GM04504 (cell line): ENCODE data around the gene CYBA.

Experiments
- DNase-seq: peaks from one replicate; pipeline ENCODE4 v3.0.0-alpha.2; 2012; ENCODE audit warnings: low read depth

CYBA gene

DNA sequence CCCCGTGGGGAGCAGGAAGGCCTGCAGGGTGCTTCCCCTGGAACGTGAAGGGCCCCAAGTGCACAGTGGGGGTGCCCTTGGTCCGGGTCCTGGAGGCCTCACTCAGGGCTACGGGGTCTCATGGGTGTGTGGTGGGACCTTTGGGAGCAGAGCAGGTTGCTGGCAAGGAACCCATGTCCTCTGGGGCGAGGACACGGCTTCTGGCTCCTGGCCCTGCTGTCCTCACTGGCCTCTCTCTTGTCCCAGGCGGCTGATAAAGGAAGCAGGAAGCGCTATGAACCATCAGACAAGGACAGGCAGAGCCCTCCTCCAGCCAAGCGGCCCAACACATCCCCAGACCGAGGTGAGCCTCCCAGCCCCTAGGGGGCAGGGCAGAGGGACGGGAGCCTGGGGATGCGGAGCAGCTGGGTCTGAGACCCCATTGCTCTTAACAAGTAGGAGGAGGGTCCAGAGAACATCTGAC, 22.3 kb downstream of the CYBA start:
- DNase-seq: no peak

DNA sequence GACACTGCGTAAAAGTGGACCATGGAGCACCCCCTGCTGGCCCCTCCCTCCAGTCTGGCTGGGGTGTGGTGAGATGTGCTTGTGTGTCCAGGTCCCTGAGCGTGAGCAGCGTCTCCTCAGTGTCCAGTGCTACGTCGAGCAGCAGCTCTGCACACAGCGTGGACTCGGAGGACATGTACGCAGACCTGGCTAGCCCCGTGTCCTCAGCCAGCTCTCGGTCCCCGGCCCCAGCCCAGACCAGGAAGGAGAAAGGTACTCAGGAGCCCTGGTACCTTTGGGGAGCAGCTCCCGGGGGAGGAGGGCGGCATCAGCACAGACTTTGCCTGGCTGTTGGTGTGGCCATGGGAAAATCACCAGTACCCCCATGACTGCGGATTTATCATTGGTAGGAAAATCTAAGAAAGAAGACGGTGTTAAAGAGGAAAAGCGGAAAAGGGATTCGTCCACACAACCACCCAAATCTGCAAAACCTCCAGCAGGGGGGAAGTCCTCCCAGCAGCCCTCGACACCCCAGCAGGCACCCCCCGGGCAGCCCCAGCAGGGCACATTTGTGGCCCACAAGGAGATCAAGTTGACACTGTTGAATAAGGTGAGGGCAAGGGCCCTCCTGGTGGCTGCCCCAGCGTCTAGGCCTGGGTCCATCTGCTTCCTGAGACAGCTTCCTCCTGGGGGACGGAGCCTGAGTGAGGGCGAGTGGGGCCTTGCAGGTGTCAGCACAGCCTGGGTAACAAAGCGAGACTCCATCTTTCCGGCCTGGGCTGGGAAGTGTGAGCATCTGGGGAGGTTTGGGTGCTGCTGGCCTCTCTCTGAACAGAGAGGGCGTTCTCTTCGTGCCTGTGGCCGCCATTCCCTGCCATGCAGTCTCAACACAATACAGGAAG, 23.1 kb downstream of the CYBA start:
- DNase-seq: no peak

- no peak for DNase-seq
Observed at GRCh38 chr16:88626646-88627045, 24.2 kb downstream of the CYBA start.

GRCh38 chr16:88624977-88625576, 25.8 kb downstream of the CYBA start:
- DNase-seq: no peak

- no peak for DNase-seq
Observed at GRCh38 chr16:88624481-88624880, 26.4 kb downstream of the CYBA start.

DNA sequence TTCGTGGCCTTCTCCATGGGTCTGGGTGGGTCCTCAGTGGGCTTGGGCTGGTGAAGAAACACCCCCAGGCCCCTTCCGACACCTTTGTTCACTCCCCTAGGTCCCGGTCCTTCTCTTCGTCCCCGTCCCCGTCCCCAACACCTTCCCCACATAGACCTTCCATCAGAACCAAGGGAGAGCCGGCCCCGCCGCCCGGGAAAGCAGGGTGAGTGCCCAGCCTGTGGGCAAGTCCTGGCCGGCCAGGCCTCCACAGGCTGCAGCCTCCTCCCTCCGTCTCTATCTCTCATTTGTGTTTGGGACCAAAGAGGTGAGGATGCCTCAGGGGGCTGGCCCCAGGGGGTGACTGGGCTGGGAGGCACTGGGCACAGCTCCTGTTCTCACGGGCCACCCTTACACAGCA, 27.0 kb downstream of the CYBA start:
- DNase-seq: no peak

GRCh38 chr16:88622866-88623265, 28.0 kb downstream of the CYBA start:
- no peak for DNase-seq

DNA sequence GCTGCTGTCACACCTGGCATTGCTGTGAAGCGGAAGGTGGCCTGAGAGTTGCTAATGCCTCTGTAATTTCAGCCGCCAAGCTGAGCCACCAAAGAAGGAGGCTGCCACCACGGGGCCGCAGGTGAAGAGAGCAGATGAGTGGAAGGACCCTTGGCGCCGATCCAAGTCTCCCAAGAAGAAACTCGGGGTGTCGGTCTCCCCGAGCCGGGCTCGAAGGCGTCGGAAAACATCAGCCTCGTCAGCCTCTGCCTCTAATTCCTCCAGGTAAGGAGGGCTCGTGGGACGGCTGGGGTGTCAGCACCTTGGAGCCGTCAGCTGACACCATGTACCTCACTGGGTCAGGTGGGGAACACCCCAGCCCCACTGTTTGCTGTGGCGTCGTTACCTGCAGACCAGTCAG, 28.7 kb downstream of the CYBA start:
- no peak for DNase-seq

- DNase-seq: no peak
Observed at GRCh38 chr16:88619859-88620815, 30.7 kb downstream of the CYBA start.

DNA sequence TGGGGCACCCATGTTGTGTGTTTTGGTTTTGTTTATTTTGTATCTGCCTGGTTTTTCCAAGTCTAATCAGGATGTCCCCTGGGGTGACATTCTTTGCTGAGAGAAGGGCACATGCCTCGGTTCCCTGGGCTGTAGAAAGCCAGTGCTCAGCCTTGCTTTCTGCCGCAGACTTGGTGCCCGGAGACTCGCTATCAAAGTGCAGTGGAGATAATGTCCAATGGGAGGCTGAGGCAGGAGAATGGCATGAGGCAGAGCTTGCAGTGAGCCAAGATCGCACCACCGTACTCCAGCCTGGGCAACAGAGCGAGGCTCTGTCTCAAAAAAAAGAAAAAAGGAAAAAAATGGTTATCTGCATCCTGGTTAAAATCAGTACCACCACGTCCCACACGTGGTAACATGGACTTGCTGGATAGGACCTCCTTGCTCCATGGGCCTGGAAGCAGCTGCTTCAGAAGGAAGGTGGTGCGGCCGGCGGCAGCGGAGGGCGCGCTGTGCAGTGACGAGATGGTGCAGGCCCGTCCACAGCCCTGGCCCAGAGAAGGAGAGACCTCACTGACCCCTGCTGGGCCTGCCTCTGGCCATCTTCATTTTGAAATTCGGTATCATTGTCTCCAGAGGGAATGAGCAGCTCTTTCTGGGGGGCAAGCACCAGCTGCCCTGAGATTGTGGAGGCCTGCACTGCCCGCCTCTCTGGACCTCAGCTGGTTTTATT, 31.7 kb downstream of the CYBA start:
- no peak for DNase-seq

DNA sequence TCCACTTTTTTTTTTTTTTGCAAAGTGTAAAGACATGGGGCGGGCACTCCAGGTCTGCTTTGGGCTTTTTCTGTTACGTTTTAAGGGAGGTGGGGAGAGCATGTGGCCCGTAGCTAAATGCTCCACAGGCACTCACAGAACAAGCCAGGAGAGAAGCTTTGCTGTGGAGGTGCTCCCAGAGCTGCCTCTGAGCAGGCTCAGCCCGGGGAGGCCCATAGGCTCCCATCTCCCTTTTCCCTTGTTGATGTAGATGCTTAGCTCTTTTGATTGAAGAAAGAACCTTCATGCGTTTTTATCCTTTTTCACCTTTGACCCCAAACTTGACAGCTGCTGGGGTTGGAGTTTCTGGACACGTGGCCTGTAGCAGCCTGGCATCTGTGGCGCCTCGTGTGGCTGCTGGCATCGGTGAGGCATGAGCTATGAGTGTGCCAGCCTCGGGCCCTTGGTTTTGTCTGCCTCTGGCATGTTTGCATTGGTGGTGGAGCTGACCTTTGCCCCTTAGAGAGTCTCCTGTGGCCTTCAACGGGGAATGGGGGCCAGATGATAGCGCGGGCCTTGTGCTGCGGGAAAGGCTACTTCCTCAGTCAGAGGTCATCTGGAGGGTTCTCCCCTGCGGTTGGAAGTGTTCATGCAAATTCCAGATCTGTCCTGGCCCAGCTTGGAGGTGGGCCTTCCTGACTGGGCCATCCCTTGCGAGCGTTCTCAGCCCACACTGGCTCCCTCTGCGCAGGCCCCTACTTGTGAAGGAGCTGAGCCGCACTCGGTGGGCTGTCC, 32.5 kb downstream of the CYBA start:
- DNase-seq: no peak

DNA sequence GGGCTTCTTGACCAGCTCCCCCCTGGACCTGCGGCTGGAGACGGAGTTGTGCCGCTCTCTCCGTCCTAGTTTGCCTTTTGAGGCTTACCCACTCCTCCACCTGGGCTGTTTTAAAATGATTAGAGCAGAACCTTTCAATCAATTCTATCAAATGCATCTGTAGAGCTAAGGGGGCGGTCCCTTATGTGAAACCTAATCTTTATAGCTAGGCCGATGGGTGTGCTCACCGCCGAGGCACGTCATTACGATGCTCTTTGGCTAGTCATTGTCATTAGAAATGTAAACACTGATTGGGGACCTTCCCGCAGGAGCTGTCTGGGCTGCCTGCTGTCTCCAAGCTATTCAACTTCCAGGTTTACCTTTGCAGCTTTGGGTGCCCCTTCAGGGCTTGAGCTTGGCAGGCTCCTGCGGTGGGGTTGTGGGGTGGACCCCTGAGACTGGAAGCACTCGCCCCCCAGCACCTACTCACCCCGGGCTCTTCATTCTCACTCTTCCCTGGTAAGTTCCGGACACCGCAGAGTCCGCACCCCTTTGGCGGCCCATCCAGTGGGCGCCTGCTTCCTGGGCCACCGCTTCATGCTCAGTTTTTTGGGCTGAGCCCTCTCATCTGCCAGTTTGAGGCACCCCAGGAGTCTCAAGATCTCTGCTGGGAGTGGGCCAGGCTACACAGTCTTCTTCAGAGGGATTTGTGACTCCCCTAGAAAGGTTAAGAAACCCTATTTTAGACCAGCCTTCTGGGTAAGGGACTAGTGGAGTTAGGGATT, 33.4 kb downstream of the CYBA start:
- no peak for DNase-seq

DNA sequence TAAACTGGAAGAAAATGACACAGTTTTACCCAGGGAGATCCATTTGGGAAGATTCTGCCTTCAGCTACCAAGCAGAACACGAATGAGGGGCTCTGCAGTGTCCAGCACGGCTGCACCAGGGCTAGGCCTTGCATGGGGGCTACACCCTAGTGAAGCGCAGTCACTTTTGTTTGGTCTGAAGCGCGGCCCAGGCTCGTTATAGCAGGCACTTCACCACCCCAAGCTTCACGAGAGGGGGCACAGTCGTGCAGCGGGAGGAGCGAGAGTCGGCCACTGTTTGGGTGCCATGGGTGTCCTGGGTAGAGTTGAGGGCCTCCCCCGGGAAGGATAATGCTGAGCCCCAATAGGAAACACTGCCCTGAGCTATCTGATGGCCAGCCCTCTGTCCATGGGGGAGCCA, 34.1 kb downstream of the CYBA start:
- DNase-seq: no peak

DNA sequence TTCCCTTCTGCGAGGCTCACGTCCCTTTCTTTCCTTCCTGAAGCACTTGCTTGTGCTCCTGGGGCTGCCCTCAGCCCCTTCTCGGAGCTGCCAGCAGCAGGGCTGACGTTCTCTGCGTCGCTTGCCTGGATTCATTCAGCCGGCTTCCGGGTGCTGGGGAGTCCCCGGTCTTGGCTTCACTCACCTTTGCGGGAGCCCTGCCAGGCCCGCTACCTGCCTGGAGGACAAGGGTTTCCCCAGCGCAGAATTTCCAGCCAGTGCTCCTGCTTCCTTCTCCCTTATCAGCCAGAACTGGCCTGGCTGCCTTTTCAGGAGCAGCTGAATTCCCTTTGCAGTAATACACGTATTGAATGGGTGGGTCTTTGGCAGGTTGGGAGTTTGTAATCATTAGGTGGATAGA, 34.5 kb downstream of the CYBA start:
- DNase-seq: no peak

- no peak for DNase-seq
Observed at GRCh38 chr16:88614818-88615580, 35.9 kb downstream of the CYBA start.

- no peak for DNase-seq
Observed at GRCh38 chr16:88613911-88614817, 36.7 kb downstream of the CYBA start.

- no peak for DNase-seq
Observed at GRCh38 chr16:88613293-88613692, 37.6 kb downstream of the CYBA start.
